DMS53 treated with DMSO at 0.1 percent for 48 hours (cell line): Measurements from ENCODE around the gene POMGNT1.

ENCODE experiments used
- DNase-seq: peaks from one replicate; lab custom pipeline; 2025; ENCODE audit not compliant: unreplicated experiment; lab: John Stamatoyannopoulos, UW

The POMGNT1 gene

GRCh38 chr1:46158312-46159281 lies 39.6 kb downstream of the POMGNT1 start:
- DNase-seq: no peak

GRCh38 chr1:46157916-46158311 lies 40.3 kb downstream of the POMGNT1 start:
- no peak for DNase-seq

GRCh38 chr1:46153732-46154131 lies 44.5 kb downstream of the POMGNT1 start:
- no peak for DNase-seq

- no peak for DNase-seq
These were observed 45.0 kb downstream of the POMGNT1 start for GRCh38 chr1:46153228-46153627.

GRCh38 chr1:46152016-46152415 lies 46.2 kb downstream of the POMGNT1 start:
- no peak for DNase-seq

GRCh38 chr1:46150085-46150484 lies 48.1 kb downstream of the POMGNT1 start:
- DNase-seq: no peak

- no peak for DNase-seq
These were observed 49.9 kb downstream of the POMGNT1 start for GRCh38 chr1:46148318-46148717.
